Natural killer cell (primary cell): Measurements from ENCODE around the gene NUP205. TPM values are rescaled to one million over a fixed set of nuclear protein-coding genes. Genes with fewer than 3 reads are reported as not detected.

ENCODE experiments used
- ATAC-seq, 3 donors: fragments of 150-1000 bp in 2 of 3; fragments of 200-7000 bp in 1 of 3; cut with Tn5 transposase; 1 replicate in 1 of 3; 2 replicates in 2 of 3; pipeline ENCODE4 v1.10.0; 2021; ENCODE audit warnings: mild to moderate bottlenecking in 2 of 3, moderate library complexity in 2 of 3
- DNase-seq, 2 donors: peaks; one replicate each; pipeline versions ENCODE4 v3.0.0 to v3.0.0-alpha.2; 2013 to 2021; ENCODE audit warnings: mixed read lengths in 1 of 2
- H3K27ac ChIP-seq: one replicate; pipeline ENCODE4 v1.5.1; 2013; ENCODE audit warnings: mild to moderate bottlenecking, low read length
- H3K27me3 ChIP-seq: one replicate; pipeline ENCODE4 v1.6.1; 2013; ENCODE audit warnings: low read length; ENCODE audit not compliant: control insufficient read depth, insufficient read depth
- H3K36me3 ChIP-seq: one replicate; pipeline ENCODE4 v1.6.1; 2013; ENCODE audit warnings: low read length; ENCODE audit not compliant: control insufficient read depth, insufficient read depth
- H3K4me1 ChIP-seq: one replicate; pipeline ENCODE4 v1.6.1; 2013; ENCODE audit warnings: low read length; ENCODE audit not compliant: control insufficient read depth, insufficient read depth
- H3K4me3 ChIP-seq: one replicate; pipeline ENCODE4 v1.5.1; 2013; ENCODE audit warnings: low read length
- H3K9me3 ChIP-seq: one replicate; pipeline ENCODE4 v1.6.1; 2013; ENCODE audit warnings: low read length; ENCODE audit not compliant: control insufficient read depth, insufficient read depth
- H3K27ac Mint-ChIP-seq, 2 donors: one replicate each; pipeline ENCODE4 v1.8.0; 2022; ENCODE audit warnings: mild to moderate bottlenecking in 2 of 2, mixed read lengths in 2 of 2, moderate library complexity in 1 of 2
- H3K27me3 Mint-ChIP-seq, 2 donors: one replicate each; pipeline ENCODE4 v1.8.0; 2022; ENCODE audit warnings: low read depth in 2 of 2, mixed read lengths in 2 of 2
- H3K36me3 Mint-ChIP-seq: one replicate; pipeline ENCODE4 v1.8.0; 2022; ENCODE audit warnings: mixed read lengths
- H3K4me1 Mint-ChIP-seq, 2 donors: one replicate each; pipeline ENCODE4 v1.8.0; 2022; ENCODE audit warnings: mixed read lengths in 2 of 2
- H3K4me3 Mint-ChIP-seq: one replicate; pipeline ENCODE4 v1.8.0; 2022; ENCODE audit warnings: mild to moderate bottlenecking, moderate library complexity, mixed read lengths
- H3K9me3 Mint-ChIP-seq, 2 donors: one replicate each; pipeline ENCODE4 v1.8.0; 2022; ENCODE audit warnings: mixed read lengths in 2 of 2
- CTCF ChIP-seq: fragments of 200-600 bp; IDR thresholded peaks from one replicate; pipeline ENCODE4 v1.8.0; 2022; ENCODE audit warnings: antibody characterized with exemption
- WGBS: methylation state at CpG from one replicate; pipeline ENCODE4 v1.1.7; 2013; ENCODE audit warnings: missing lambda C conversion rate; ENCODE audit not compliant: insufficient coverage; 5-methylcytosine and 5-hydroxymethylcytosine counted together
- intact Hi-C: fragments of 100-400 bp; cut with micrococcal nuclease; formaldehyde crosslinking; loops from one replicate; pipeline ENCODE4 v1.14.2; 2022
- total RNA-seq, 4 donors: library from RNA; stranded (reverse); fragments of 120-200 nt in 1 of 4; gene quantifications; one replicate each; pipeline versions ENCODE4 v1.2.3 to v1.2.4, GENCODE V29; 2013 to 2022

Gene NUP205
- total RNA-seq, 3 donors from 2014 or later (not counting 1 experiment from before 2014, with no cell fraction given): 45.6 to 55.1 (median 53.7) TPM

GRCh38 chr7:135575296-135575695 lies 17.6 kb downstream of the NUP205 start:
- Histone ChIP-seq H3K27ac (no peak overlapping the region), H3K36me3 (peaks cover 77% of the 10 kb centered on the region), H3K4me1 (no peaks in the 10 kb centered on the region), H3K27me3 (no peaks in the 10 kb centered on the region), H3K4me3 (no peak overlapping the region), H3K9me3 (no peaks in the 10 kb centered on the region)
- no peaks in the 10 kb centered on the region for H3K9me3 Mint-ChIP-seq
- H3K4me1 Mint-ChIP-seq: peaks cover 6 to 14% of the 10 kb centered on the region in 2 donors
- peak overlapping the region; percentile 17 to 66 for H3K27ac Mint-ChIP-seq
- no peak for TF ChIP-seq CTCF
- intact Hi-C loops: no loop called here
- peaks cover 30% of the 10 kb centered on the region for H3K36me3 Mint-ChIP-seq
- 63% methylated on average over 4 of the region's 4 CpGs for WGBS
- ATAC-seq (no peak), DNase-seq (no peak)
- no peak overlapping the region for H3K4me3 Mint-ChIP-seq
- H3K27me3 Mint-ChIP-seq: no peaks in the 10 kb centered on the region

GRCh38 chr7:135578569-135578968 lies 20.9 kb downstream of the NUP205 start:
- Mint-ChIP-seq H3K9me3 (no peaks in the 10 kb centered on the region), H3K4me3 (no peak overlapping the region), H3K27me3 (no peaks in the 10 kb centered on the region), H3K4me1 (peaks cover 6 to 14% of the 10 kb centered on the region in 2 donors), H3K36me3 (peaks cover 30% of the 10 kb centered on the region), H3K27ac (no peak overlapping the region)
- Histone ChIP-seq H3K9me3 (no peaks in the 10 kb centered on the region), H3K4me1 (no peaks in the 10 kb centered on the region), H3K27ac (no peak overlapping the region), H3K4me3 (no peak overlapping the region), H3K36me3 (peaks cover 78% of the 10 kb centered on the region), H3K27me3 (no peaks in the 10 kb centered on the region)
- ATAC-seq (no peak), DNase-seq (no peak)
- intact Hi-C loops: no loop called here
- no peak for TF ChIP-seq CTCF
- 92% methylated on average over 2 of the region's 3 CpGs for WGBS

- Histone ChIP-seq H3K4me1 (no peaks in the 10 kb centered on the region), H3K27me3 (no peaks in the 10 kb centered on the region), H3K9me3 (no peaks in the 10 kb centered on the region), H3K36me3 (peaks cover 60% of the 10 kb centered on the region), H3K27ac (no peak overlapping the region), H3K4me3 (no peak overlapping the region)
- Mint-ChIP-seq H3K27me3 (no peaks in the 10 kb centered on the region), H3K9me3 (no peaks in the 10 kb centered on the region), H3K4me1 (no peaks in the 10 kb centered on the region), H3K36me3 (no peaks in the 10 kb centered on the region), H3K27ac (no peak overlapping the region), H3K4me3 (no peak overlapping the region)
- 93% methylated on average over 2 of the region's 3 CpGs for WGBS
- no peak for TF ChIP-seq CTCF
- intact Hi-C loops: no loop called here
- DNase-seq (no peak), ATAC-seq (no peak)
Observed at GRCh38 chr7:135584362-135585353, 26.9 kb downstream of the NUP205 start.
